HG02852 (cell line): ENCODE measurements around the gene DNAJC11.

Source experiments
- ATAC-seq: cut with Tn5 transposase; IDR thresholded peaks from one replicate; pipeline ENCODE4 v1.9.1; 2021; ENCODE audit warnings: mild to moderate bottlenecking, moderate library complexity; ENCODE audit not compliant: unreplicated experiment

The DNAJC11 gene

DNA sequence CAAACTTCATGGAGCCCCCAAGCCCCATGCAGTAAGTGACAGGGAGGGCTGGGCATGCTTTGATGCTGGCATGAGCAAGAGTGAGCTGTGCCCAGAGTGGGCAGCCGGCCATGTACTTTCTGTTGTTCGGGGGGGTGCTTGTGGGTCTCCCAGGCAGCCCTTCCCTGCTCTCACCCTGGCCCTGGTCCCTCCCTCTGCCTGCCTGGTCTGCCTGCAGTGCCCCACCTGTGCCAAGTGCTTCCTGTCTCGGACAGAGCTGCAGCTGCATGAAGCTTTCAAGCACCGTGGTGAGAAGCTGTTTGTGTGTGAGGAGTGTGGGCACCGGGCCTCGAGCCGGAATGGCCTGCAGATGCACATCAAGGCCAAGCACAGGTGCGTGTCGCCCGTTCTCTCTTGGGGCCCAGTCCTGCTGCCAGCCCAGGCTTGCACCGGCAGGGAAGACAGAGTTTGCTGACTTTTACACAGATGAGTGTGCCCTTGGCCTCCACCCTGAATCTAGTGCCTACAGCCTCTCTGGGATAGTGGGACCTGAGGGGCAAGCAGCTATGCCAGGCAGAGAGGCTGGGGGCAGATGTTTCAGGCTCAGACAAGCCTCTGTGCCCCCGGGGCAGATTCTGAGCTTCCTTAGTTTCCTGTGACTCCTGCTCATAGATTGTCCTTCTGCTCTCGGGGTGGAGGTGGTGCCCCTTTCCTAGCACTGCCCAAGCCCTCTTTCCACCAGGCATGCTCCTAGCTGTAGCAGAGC is 114.2 kb downstream of the DNAJC11 start:
- ATAC-seq, result no peak

GRCh38 chr1:6586404-6586816 is 115.2 kb downstream of the DNAJC11 start:
- no peak for ATAC-seq

DNA sequence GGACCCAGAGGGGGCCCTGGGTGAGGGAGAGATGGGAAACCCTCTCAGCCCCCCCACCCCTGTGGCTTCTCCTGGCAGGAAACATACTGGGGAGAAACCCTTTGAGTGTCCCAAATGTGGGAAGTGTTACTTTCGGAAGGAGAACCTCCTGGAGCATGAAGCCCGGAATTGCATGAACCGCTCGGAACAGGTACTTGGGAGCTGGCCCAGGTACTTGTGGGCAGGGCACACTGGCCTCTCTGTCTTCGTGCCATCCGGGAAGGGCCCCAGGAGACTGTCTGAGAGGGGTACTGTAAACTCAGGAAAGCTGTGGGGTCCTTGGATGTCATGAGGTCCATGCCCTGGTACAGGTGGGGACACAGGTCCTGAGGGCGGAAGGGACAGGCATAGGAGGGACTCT is 115.8 kb downstream of the DNAJC11 start:
- no peak for ATAC-seq

- no peak for ATAC-seq
Observed at GRCh38 chr1:6585081-6585722, 116.4 kb downstream of the DNAJC11 start.
